Spleen (tissue), 11 donors: Measurements from ENCODE around the gene SLC23A3. TPM values are rescaled to one million over a fixed set of nuclear protein-coding genes. Genes with fewer than 3 reads are reported as not detected.

Source experiments
- DNase-seq: peaks from one replicate; pipeline ENCODE4 v3.0.0-alpha.2; 2020
- H3K27ac ChIP-seq, 8 donors: fragments of 200-600 bp; sonication (generic) in 7 of 8; 1 replicate in 4 of 8; 2 replicates in 4 of 8; pipeline versions ENCODE4 v1.5.0 to v1.8.0; 2016 to 2021; ENCODE audit warnings: inconsistent platforms in 4 of 8, mild to moderate bottlenecking in 4 of 8, moderate library complexity in 1 of 8
- H3K27me3 ChIP-seq, 7 donors: fragments of 200-600 bp; sonication (generic) in 6 of 7; replicated peaks in 1 of 7; 1 replicate in 4 of 7; 2 replicates in 3 of 7; pipeline versions ENCODE4 v1.5.0 to v1.8.0; 2016 to 2021; ENCODE audit warnings: inconsistent platforms in 3 of 7, mild to moderate bottlenecking in 1 of 7
- H3K36me3 ChIP-seq, 6 donors: fragments of 200-600 bp; sonication (generic) in 5 of 6; 1 replicate in 4 of 6; 2 replicates in 2 of 6; pipeline versions ENCODE4 v1.5.0 to v1.8.0; 2016 to 2021; ENCODE audit warnings: inconsistent platforms in 2 of 6
- H3K4me1 ChIP-seq, 6 donors: fragments of 200-600 bp; sonication (generic) in 5 of 6; 1 replicate in 3 of 6; 2 replicates in 3 of 6; pipeline versions ENCODE4 v1.5.0 to v1.8.0; 2016 to 2021; ENCODE audit warnings: inconsistent platforms in 3 of 6
- H3K4me3 ChIP-seq, 8 donors: fragments of 200-600 bp; sonication (generic) in 7 of 8; 1 replicate in 4 of 8; 2 replicates in 4 of 8; pipeline versions ENCODE4 v1.5.0 to v1.8.0; 2016 to 2021; ENCODE audit warnings: inconsistent platforms in 4 of 8, mild to moderate bottlenecking in 4 of 8, moderate library complexity in 2 of 8
- H3K9me3 ChIP-seq, 8 donors: fragments of 200-600 bp; sonication (generic) in 7 of 8; 1 replicate in 4 of 8; 2 replicates in 4 of 8; pipeline versions ENCODE4 v1.5.0 to v1.8.0; 2016 to 2021; ENCODE audit warnings: inconsistent platforms in 4 of 8
- POLR2A ChIP-seq, 3 donors: fragments of 450-650 bp; IDR thresholded peaks; one replicate each; pipeline ENCODE4 v1.5.1; 2017; ENCODE audit warnings: antibody characterized with exemption in 3 of 3, mild to moderate bottlenecking in 1 of 3
- POLR2AphosphoS5 ChIP-seq, 3 donors: sonication (generic); formaldehyde crosslinking; IDR thresholded peaks; one replicate each; pipeline ENCODE4 v1.5.1; 2017; ENCODE audit warnings: antibody characterized with exemption in 3 of 3
- WGBS, 5 donors: extraction: QIAGEN DNeasy Blood & Tissue Kit in 3 of 5; methylation state at CpG; one replicate each; pipeline versions ENCODE4 v1.1.5 to v1.1.7; 2013 to 2018; 5-methylcytosine and 5-hydroxymethylcytosine counted together
- intact Hi-C: fragments of 100-400 bp; cut with DNase I; formaldehyde crosslinking; loops from one replicate; pipeline ENCODE4 v1.15.0; 2023; ENCODE audit warnings: low total_unique reads
- polyA plus RNA-seq, 3 donors: library from polyadenylated mRNA; stranded (reverse); fragments of 200-250 nt; gene quantifications; one replicate each; pipeline ENCODE4 v1.2.1, GENCODE V29; 2013
- total RNA-seq, 7 donors: library from RNA; depleted of rRNA in 3 of 7; stranded (reverse); fragments of >200 nt in 3 of 7; fragmentation: NEBNext Ultra II Directional in 4 of 7; extraction: Animal tissue kit (Norgen Biotek cat#: 25700) in 4 of 7; gene quantifications; one replicate each; pipeline versions ENCODE4 v1.1.0 to v1.2.1, GENCODE V29; 2016 to 2021
- TF ChIP-seq, protein P1 (sequence below), 11 experiments: fragments of 200-600 bp in 7 of 11; fragments of 450-650 bp in 4 of 11; sonication (generic) in 4 of 11; IDR thresholded peaks in 8 of 11; conservative IDR thresholded peaks in 3 of 11; 1 replicate in 7 of 11; 2 replicates in 4 of 11; pipeline versions ENCODE4 v1.4.0 to v1.8.0; 2016 to 2021; ENCODE audit warnings: antibody characterized with exemption in 11 of 11, inconsistent platforms in 4 of 11, mild to moderate bottlenecking in 1 of 11
- donor health status: healthy with polysubstance abuse.
- donor health status: DM: no; HTN: no; CAD: no; lungs with moderate emphysema.
- donor health status: DM: no; HTN: no; CAD: no.
- donor health status: Bipolar disorder and iron deficiency.
- donor health status: healthy.
- donor health status: DM: no; HTN: no; CAD: no.
- donor health status: DM: yes; HTN: yes; CAD: no.

The SLC23A3 gene
- total and polyA plus RNA-seq, 10 donors, result 1.2 to 5.0 (median 3.0) TPM

DNA sequence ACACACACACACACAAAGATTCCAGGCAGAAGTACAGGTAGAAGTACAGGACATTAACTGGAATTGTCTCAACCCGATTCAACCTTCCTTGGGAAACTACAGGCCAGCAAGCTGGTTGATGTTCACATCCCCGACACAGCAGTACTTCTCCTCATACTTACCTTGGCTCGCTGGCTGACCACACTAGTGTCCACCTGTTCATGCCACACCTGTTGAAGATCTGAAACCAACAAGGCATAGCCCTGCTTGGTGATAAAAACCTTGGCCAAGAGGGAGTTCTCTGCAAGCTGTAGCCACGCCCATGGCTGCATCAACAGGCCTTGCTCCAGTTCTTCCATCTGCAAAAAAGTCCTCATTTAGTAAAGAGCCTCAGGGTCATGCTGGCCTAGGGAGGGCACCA is 11.8 kb downstream of the SLC23A3 start:
- no peak for TF ChIP-seq POLR2A (IDR thresholded peaks at IDR 0.05)
- TF ChIP-seq POLR2AphosphoS5 (IDR thresholded peaks at IDR 0.05), result no peak
- TF ChIP-seq, protein P1, sequence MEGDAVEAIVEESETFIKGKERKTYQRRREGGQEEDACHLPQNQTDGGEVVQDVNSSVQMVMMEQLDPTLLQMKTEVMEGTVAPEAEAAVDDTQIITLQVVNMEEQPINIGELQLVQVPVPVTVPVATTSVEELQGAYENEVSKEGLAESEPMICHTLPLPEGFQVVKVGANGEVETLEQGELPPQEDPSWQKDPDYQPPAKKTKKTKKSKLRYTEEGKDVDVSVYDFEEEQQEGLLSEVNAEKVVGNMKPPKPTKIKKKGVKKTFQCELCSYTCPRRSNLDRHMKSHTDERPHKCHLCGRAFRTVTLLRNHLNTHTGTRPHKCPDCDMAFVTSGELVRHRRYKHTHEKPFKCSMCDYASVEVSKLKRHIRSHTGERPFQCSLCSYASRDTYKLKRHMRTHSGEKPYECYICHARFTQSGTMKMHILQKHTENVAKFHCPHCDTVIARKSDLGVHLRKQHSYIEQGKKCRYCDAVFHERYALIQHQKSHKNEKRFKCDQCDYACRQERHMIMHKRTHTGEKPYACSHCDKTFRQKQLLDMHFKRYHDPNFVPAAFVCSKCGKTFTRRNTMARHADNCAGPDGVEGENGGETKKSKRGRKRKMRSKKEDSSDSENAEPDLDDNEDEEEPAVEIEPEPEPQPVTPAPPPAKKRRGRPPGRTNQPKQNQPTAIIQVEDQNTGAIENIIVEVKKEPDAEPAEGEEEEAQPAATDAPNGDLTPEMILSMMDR (IDR thresholded peaks at IDR 0.05 in 8 of 11, conservative IDR thresholded peaks at IDR 0.05 in 3 of 11), result no peak

GRCh38 chr2:219157396-219157795 is 12.4 kb downstream of the SLC23A3 start:
- no peaks in the 10 kb centered on the region for H3K9me3 ChIP-seq
- H3K36me3 ChIP-seq, result peaks cover 0 to 55% (median 21%) of the 10 kb centered on the region in 6 donors
- no peak for TF ChIP-seq POLR2AphosphoS5 (IDR thresholded peaks at IDR 0.05)
- no peak for TF ChIP-seq POLR2A (IDR thresholded peaks at IDR 0.05)
- TF ChIP-seq, protein P1 (IDR thresholded peaks at IDR 0.05 in 8 of 11, conservative IDR thresholded peaks at IDR 0.05 in 3 of 11), result no peak
- H3K4me1 ChIP-seq, result peaks cover 7 to 24% (median 14%) of the 10 kb centered on the region in 6 donors
- DNase-seq, result no peak
- no peaks in the 10 kb centered on the region for H3K27me3 ChIP-seq
- H3K4me3 ChIP-seq, result no peak overlapping the region
- H3K27ac ChIP-seq, result no peak overlapping the region
- 91 to 95% (median 94%) methylated on average over 8 of the region's 8 CpGs for WGBS, 5 donors
- intact Hi-C loops, result loop anchor here (10.0 kb wide), 1 partner anchor 103 kb away; no protein-coding TSS in a partner anchor

More for the DNA sequence above, 11.8 kb downstream of the SLC23A3 start:
- intact Hi-C loops, result loop anchor here (10.0 kb wide), 1 partner anchor 103 kb away; no protein-coding TSS in a partner anchor
- WGBS, 5 donors, result 94 to 98% (median 96%) methylated on average over 4 of the region's 4 CpGs
- Histone ChIP-seq H3K36me3 (peaks cover 0 to 49% (median 21%) of the 10 kb centered on the region in 6 donors), H3K4me1 (peaks cover 7 to 24% (median 14%) of the 10 kb centered on the region in 6 donors), H3K27ac (no peak overlapping the region), H3K9me3 (no peaks in the 10 kb centered on the region), H3K27me3 (no peaks in the 10 kb centered on the region), H3K4me3 (no peak overlapping the region)
- DNase-seq, result no peak

DNA sequence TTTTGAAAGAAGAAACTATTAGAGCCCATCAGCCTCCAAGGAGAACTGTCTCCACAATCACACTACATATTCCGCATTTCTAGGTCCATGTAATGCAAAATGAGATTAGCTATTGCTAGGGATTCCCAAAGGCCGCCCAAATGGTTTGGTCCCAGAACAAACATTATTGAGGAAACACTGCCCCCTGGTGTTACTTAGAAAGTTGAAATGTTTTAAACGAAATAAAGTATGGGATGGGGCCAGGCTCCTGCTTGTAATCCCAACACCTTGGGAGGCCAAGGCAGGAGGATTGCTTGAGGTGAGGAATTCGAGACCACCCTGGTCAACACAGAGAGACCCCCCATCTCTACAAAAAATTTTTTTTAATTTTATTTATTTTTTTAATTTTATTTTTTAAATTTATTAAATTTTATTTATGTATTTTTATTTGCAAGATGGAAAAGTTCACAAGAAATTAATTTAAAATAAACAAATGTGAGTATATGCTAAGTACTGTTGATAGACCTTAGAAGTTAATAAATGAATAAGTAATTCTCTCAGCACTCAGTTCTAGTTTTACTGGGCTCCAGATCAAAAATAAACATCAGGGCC is 14.7 kb downstream of the SLC23A3 start:
- Histone ChIP-seq H3K4me3 (no peak overlapping the region), H3K27ac (no peak overlapping the region), H3K27me3 (no peaks in the 10 kb centered on the region), H3K4me1 (peaks cover 4 to 13% (median 7%) of the 10 kb centered on the region in 6 donors), H3K9me3 (no peaks in the 10 kb centered on the region), H3K36me3 (peaks cover 0 to 78% (median 32%) of the 10 kb centered on the region in 6 donors)
- intact Hi-C loops, result loop anchor here (10.0 kb wide), 1 partner anchor 100 kb away; no protein-coding TSS in a partner anchor
- DNase-seq, result no peak
- no peak for TF ChIP-seq POLR2A (IDR thresholded peaks at IDR 0.05)
- TF ChIP-seq, protein P1 (IDR thresholded peaks at IDR 0.05 in 8 of 11, conservative IDR thresholded peaks at IDR 0.05 in 3 of 11), result peak in 10 of 11 experiments; percentile 38 to 65 (median 58)
- 11 to 21% (median 14%) methylated on average over 4 of the region's 4 CpGs for WGBS, 5 donors

DNA sequence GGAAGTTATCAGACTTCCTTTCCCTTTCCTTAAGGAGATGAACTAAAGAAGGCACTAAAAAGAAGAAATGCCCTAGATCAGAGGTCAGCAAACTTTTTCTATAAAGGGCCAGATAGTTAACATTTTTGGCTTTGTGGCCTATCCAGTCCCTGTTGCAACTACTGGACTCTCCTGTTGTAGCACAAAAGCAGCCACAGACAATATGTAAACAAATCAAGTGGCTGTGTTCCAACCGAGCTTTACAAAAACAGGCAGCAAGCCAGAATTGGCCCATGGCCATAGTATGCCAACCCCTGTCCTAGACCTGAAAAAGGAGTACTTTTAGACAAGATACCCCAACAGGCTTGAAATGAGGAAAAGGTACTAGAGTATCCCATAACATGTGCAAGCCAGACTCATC is 20.2 kb downstream of the SLC23A3 start:
- Histone ChIP-seq H3K27ac (no peak overlapping the region), H3K4me3 (no peak overlapping the region), H3K27me3 (no peaks in the 10 kb centered on the region), H3K9me3 (no peaks in the 10 kb centered on the region), H3K36me3 (peaks cover 0 to 99% (median 53%) of the 10 kb centered on the region in 6 donors), H3K4me1 (no peaks in the 10 kb centered on the region)
- intact Hi-C loops, result loop anchor here (10.0 kb wide), 1 partner anchor 95 kb away; no protein-coding TSS in a partner anchor
- WGBS, 5 donors, result 41 to 78% (median 52%) methylated on average over 1 of the region's 1 CpG
- no peak for DNase-seq
- TF ChIP-seq, protein P1 (IDR thresholded peaks at IDR 0.05 in 8 of 11, conservative IDR thresholded peaks at IDR 0.05 in 3 of 11), result no peak
- TF ChIP-seq POLR2AphosphoS5 (IDR thresholded peaks at IDR 0.05), result no peak
- no peak for TF ChIP-seq POLR2A (IDR thresholded peaks at IDR 0.05)
